HepG2 (cell line): ENCODE results near the gene FHIT. TPM values are rescaled to one million over a fixed set of nuclear protein-coding genes. Genes with fewer than 3 reads are reported as not detected.

Experiments used
- HNF4G ChIP-seq, 2 experiments: sonication (generic) in 1 of 2; formaldehyde crosslinking in 1 of 2; IDR thresholded peaks; 2 replicates each; pipeline versions ENCODE4 v1.4.0 to v1.6.1; 2011 to 2020; ENCODE audit warnings: borderline replicate concordance in 2 of 2, low read depth in 2 of 2, mild to moderate bottlenecking in 2 of 2, low read length in 1 of 2, missing genetic modification reagents in 1 of 2, moderate library complexity in 1 of 2
- NFIC ChIP-seq: IDR thresholded peaks from 2 replicates; pipeline ENCODE4 v1.6.1; 2012; ENCODE audit warnings: mild to moderate bottlenecking, low read length, inconsistent platforms
- SMC3 ChIP-seq: IDR thresholded peaks from 2 replicates; pipeline ENCODE4 v1.6.1; 2011; ENCODE audit warnings: low read length, improper control_type of control experiment
- SOX13 ChIP-seq, 3 experiments: fragments of 450-650 bp in 1 of 3; sonication (generic) in 1 of 3; formaldehyde crosslinking in 1 of 3; IDR thresholded peaks in 2 of 3; conservative IDR thresholded peaks in 1 of 3; 2 replicates each; pipeline versions ENCODE4 v1.5.0 to v1.6.1; 2016 to 2020; ENCODE audit warnings: antibody characterized with exemption in 1 of 3, mild to moderate bottlenecking in 1 of 3, missing compliant biosample characterization in 1 of 3, missing genetic modification reagents in 1 of 3, moderate library complexity in 1 of 3
- TCF7 ChIP-seq: sonication (generic); IDR thresholded peaks from 2 replicates; pipeline ENCODE4 v1.6.1; 2016; ENCODE audit warnings: antibody characterized with exemption, low read depth
- TEAD2 ChIP-seq: sonication (generic); formaldehyde crosslinking; IDR thresholded peaks from 2 replicates; pipeline ENCODE4 v1.9.0; 2021; ENCODE audit warnings: missing genetic modification reagents
- THAP11 ChIP-seq: IDR thresholded peaks from 2 replicates; pipeline ENCODE4 v1.6.1; 2016; ENCODE audit warnings: missing biosample characterization, missing genetic modification reagents
- ZNF143 ChIP-seq: sonication (generic); formaldehyde crosslinking; IDR thresholded peaks from 2 replicates; pipeline ENCODE4 v1.4.0; 2020; ENCODE audit warnings: missing genetic modification reagents
- ZNF251 ChIP-seq: sonication (generic); formaldehyde crosslinking; IDR thresholded peaks from 2 replicates; pipeline ENCODE4 v1.9.0; 2021; ENCODE audit warnings: mild to moderate bottlenecking, missing genetic modification reagents
- polyA plus RNA-seq, 8 experiments: library from polyadenylated mRNA; depleted of rRNA in 3 of 8; stranded (reverse) in 7 of 8; unstranded in 1 of 8; fragments of >200 nt; fragmentation: Illumina TruSeq in 4 of 8; extraction: Trizol in 4 of 8; gene quantifications; 2 replicates each; pipeline versions ENCODE4 v1.2.1 to v1.2.3, GENCODE V29; 2011 to 2016; ENCODE audit warnings: low read depth in 4 of 8, missing spikeins in 1 of 8, mixed read lengths in 1 of 8; ENCODE audit not compliant: insufficient read depth in 1 of 8
- total RNA-seq, 5 experiments: library from RNA; depleted of rRNA; stranded (reverse); fragments of >200 nt; fragmentation: Illumina TruSeq; extraction: Trizol; gene quantifications; 2 replicates each; pipeline ENCODE4 v1.2.3, GENCODE V29; 2016; ENCODE audit warnings: low read depth in 1 of 5
- TF ChIP-seq, protein P1 (sequence below): sonication (generic); formaldehyde crosslinking; IDR thresholded peaks from 2 replicates; pipeline ENCODE4 v1.4.0; 2020; ENCODE audit warnings: missing genetic modification reagents
- TF ChIP-seq, protein P2 (sequence below): sonication (generic); formaldehyde crosslinking; IDR thresholded peaks from 2 replicates; pipeline ENCODE4 v1.4.0; 2020; ENCODE audit warnings: missing genetic modification reagents
- TF ChIP-seq, protein P3 (sequence below): IDR thresholded peaks from 2 replicates; pipeline ENCODE4 v1.4.0; 2020; ENCODE audit warnings: mild to moderate bottlenecking, missing genetic modification reagents
- TF ChIP-seq, protein P4 (sequence below), 2 experiments: IDR thresholded peaks; 2 replicates each; pipeline ENCODE4 v1.6.1; 2011 to 2012; ENCODE audit warnings: low read length in 2 of 2, borderline replicate concordance in 1 of 2, low read depth in 1 of 2, mild to moderate bottlenecking in 1 of 2, moderate library complexity in 1 of 2

Gene FHIT
- total and polyA plus RNA-seq, 2 of the 13 experiments (the other 11 are each of a cell fraction or from before 2014, with no cell fraction given): 4.0 to 4.6 TPM

DNA sequence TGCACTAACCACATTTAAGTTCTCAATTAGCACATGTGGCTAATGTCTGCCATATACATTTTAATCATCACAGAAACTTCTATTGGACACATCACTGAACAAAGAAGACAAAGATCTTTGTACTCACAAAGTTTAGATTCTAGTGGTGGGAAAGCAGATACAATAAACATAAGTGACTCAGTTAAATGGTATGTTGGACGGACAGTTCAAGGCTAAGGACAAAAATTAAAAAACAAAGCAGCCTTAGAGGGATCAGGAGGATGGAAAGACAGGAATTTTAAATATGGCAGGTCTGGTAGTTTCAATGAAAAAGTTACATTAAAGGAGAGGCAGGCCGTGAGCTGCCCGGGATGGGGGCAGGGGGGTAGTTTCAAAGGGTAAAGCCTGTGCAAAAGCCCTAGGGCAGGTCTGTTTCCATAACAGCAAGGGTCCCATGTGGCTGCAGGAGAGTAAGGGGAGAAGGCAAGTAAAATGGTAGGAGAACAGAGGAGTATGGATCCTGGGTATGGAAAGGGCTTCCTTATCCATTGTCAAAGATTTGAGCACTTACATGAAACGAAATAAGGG, 220.7 kb downstream of the FHIT start (continued):
- TF ChIP-seq, protein P1, sequence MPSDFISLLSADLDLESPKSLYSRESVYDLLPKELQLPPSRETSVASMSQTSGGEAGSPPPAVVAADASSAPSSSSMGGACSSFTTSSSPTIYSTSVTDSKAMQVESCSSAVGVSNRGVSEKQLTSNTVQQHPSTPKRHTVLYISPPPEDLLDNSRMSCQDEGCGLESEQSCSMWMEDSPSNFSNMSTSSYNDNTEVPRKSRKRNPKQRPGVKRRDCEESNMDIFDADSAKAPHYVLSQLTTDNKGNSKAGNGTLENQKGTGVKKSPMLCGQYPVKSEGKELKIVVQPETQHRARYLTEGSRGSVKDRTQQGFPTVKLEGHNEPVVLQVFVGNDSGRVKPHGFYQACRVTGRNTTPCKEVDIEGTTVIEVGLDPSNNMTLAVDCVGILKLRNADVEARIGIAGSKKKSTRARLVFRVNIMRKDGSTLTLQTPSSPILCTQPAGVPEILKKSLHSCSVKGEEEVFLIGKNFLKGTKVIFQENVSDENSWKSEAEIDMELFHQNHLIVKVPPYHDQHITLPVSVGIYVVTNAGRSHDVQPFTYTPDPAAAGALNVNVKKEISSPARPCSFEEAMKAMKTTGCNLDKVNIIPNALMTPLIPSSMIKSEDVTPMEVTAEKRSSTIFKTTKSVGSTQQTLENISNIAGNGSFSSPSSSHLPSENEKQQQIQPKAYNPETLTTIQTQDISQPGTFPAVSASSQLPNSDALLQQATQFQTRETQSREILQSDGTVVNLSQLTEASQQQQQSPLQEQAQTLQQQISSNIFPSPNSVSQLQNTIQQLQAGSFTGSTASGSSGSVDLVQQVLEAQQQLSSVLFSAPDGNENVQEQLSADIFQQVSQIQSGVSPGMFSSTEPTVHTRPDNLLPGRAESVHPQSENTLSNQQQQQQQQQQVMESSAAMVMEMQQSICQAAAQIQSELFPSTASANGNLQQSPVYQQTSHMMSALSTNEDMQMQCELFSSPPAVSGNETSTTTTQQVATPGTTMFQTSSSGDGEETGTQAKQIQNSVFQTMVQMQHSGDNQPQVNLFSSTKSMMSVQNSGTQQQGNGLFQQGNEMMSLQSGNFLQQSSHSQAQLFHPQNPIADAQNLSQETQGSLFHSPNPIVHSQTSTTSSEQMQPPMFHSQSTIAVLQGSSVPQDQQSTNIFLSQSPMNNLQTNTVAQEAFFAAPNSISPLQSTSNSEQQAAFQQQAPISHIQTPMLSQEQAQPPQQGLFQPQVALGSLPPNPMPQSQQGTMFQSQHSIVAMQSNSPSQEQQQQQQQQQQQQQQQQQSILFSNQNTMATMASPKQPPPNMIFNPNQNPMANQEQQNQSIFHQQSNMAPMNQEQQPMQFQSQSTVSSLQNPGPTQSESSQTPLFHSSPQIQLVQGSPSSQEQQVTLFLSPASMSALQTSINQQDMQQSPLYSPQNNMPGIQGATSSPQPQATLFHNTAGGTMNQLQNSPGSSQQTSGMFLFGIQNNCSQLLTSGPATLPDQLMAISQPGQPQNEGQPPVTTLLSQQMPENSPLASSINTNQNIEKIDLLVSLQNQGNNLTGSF: no peak
- peak; percentile 51 for TF ChIP-seq TCF7
- no peak for TF ChIP-seq TEAD2 (CRISPR knock-in tag)
- TF ChIP-seq, protein P2, sequence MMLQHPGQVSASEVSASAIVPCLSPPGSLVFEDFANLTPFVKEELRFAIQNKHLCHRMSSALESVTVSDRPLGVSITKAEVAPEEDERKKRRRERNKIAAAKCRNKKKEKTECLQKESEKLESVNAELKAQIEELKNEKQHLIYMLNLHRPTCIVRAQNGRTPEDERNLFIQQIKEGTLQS (CRISPR knock-in tag): 0 out of 2 replicates have a peak, but pooled peaks have one; percentile 42
- TF ChIP-seq SMC3: no peak
- TF ChIP-seq, protein P3, sequence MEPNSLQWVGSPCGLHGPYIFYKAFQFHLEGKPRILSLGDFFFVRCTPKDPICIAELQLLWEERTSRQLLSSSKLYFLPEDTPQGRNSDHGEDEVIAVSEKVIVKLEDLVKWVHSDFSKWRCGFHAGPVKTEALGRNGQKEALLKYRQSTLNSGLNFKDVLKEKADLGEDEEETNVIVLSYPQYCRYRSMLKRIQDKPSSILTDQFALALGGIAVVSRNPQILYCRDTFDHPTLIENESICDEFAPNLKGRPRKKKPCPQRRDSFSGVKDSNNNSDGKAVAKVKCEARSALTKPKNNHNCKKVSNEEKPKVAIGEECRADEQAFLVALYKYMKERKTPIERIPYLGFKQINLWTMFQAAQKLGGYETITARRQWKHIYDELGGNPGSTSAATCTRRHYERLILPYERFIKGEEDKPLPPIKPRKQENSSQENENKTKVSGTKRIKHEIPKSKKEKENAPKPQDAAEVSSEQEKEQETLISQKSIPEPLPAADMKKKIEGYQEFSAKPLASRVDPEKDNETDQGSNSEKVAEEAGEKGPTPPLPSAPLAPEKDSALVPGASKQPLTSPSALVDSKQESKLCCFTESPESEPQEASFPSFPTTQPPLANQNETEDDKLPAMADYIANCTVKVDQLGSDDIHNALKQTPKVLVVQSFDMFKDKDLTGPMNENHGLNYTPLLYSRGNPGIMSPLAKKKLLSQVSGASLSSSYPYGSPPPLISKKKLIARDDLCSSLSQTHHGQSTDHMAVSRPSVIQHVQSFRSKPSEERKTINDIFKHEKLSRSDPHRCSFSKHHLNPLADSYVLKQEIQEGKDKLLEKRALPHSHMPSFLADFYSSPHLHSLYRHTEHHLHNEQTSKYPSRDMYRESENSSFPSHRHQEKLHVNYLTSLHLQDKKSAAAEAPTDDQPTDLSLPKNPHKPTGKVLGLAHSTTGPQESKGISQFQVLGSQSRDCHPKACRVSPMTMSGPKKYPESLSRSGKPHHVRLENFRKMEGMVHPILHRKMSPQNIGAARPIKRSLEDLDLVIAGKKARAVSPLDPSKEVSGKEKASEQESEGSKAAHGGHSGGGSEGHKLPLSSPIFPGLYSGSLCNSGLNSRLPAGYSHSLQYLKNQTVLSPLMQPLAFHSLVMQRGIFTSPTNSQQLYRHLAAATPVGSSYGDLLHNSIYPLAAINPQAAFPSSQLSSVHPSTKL (CRISPR knock-in tag): peak; percentile 87
- TF ChIP-seq ZNF143: no peak
- no peak; the same call in 1 of the 2 replicates for TF ChIP-seq HNF4G (IDR thresholded peaks at IDR 0.05; ENCODE audit: borderline replicate concordance, low read depth, low read length)
- TF ChIP-seq HNF4G (CRISPR knock-in tag; IDR thresholded peaks at IDR 0.05; ENCODE audit: borderline replicate concordance, low read depth): no peak
- no peak for TF ChIP-seq ZNF251 (CRISPR knock-in tag)
- peak; percentile 45; the same call in 1 of the 2 replicates for TF ChIP-seq THAP11 (CRISPR knock-in tag)
- no peak for TF ChIP-seq SOX13 (IDR thresholded peaks at IDR 0.05)
- peak in 1 of 2 experiments; percentile 86; a peak in 2 of 4 replicates for TF ChIP-seq SOX13 (CRISPR knock-in tag; conservative IDR thresholded peaks at IDR 0.05 in 1 of 2, IDR thresholded peaks at IDR 0.05 in 1 of 2)
- peak; percentile 46; the same call in 1 of the 2 replicates for TF ChIP-seq NFIC
- TF ChIP-seq, protein P4, sequence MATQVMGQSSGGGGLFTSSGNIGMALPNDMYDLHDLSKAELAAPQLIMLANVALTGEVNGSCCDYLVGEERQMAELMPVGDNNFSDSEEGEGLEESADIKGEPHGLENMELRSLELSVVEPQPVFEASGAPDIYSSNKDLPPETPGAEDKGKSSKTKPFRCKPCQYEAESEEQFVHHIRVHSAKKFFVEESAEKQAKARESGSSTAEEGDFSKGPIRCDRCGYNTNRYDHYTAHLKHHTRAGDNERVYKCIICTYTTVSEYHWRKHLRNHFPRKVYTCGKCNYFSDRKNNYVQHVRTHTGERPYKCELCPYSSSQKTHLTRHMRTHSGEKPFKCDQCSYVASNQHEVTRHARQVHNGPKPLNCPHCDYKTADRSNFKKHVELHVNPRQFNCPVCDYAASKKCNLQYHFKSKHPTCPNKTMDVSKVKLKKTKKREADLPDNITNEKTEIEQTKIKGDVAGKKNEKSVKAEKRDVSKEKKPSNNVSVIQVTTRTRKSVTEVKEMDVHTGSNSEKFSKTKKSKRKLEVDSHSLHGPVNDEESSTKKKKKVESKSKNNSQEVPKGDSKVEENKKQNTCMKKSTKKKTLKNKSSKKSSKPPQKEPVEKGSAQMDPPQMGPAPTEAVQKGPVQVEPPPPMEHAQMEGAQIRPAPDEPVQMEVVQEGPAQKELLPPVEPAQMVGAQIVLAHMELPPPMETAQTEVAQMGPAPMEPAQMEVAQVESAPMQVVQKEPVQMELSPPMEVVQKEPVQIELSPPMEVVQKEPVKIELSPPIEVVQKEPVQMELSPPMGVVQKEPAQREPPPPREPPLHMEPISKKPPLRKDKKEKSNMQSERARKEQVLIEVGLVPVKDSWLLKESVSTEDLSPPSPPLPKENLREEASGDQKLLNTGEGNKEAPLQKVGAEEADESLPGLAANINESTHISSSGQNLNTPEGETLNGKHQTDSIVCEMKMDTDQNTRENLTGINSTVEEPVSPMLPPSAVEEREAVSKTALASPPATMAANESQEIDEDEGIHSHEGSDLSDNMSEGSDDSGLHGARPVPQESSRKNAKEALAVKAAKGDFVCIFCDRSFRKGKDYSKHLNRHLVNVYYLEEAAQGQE (IDR thresholded peaks at IDR 0.05; ENCODE audit: borderline replicate concordance in 1 of 2, low read depth in 1 of 2, low read length in 2 of 2): no peak
